MM.1S (cell line): ENCODE data around the gene PCDHA12.
"Not testable (repeated sequence)": the region's sequence is repeated elsewhere in the genome, so short reads cannot be mapped to it uniquely, and the experiment has no call there.

Experiments
- DNase-seq: peaks from one replicate; pipeline ENCODE4 v3.0.0-alpha.2; 2015
- H2AFZ ChIP-seq: fragments of 300-600 bp; sonication (generic); 2 replicates; pipeline ENCODE4 v1.6.0; 2016; ENCODE audit warnings: antibody characterized with exemption, low read length
- H3F3A ChIP-seq: fragments of 300-600 bp; sonication (generic); 2 replicates; pipeline ENCODE4 v1.6.1; 2016; ENCODE audit warnings: mild to moderate bottlenecking, antibody characterized with exemption, low read length, moderate library complexity, mixed read lengths; ENCODE audit not compliant: insufficient read depth
- H3K27ac ChIP-seq: fragments of 300-600 bp; sonication (generic); 2 replicates; pipeline ENCODE4 v1.5.1; 2016; ENCODE audit warnings: mild to moderate bottlenecking, low read length
- H3K27me3 ChIP-seq: fragments of 300-600 bp; sonication (generic); replicated peaks from 2 replicates; pipeline ENCODE4 v1.6.0; 2016; ENCODE audit warnings: low read length; ENCODE audit not compliant: insufficient read depth
- H3K36me3 ChIP-seq: fragments of 300-600 bp; sonication (generic); replicated peaks from 2 replicates; pipeline ENCODE4 v1.6.1; 2016; ENCODE audit warnings: mild to moderate bottlenecking, low read length, mixed read lengths; ENCODE audit not compliant: insufficient read depth
- H3K4me1 ChIP-seq: fragments of 300-600 bp; sonication (generic); 2 replicates; pipeline ENCODE4 v1.6.1; 2016; ENCODE audit warnings: low read length, mixed read lengths
- H3K4me2 ChIP-seq: fragments of 300-600 bp; sonication (generic); 2 replicates; pipeline ENCODE4 v1.6.0; 2016; ENCODE audit warnings: low read depth, low read length
- H3K4me3 ChIP-seq: fragments of 300-600 bp; sonication (generic); 2 replicates; pipeline ENCODE4 v1.5.1; 2016; ENCODE audit warnings: low read length, mixed read lengths
- H3K79me2 ChIP-seq: fragments of 300-600 bp; sonication (generic); 2 replicates; pipeline ENCODE4 v1.6.1; 2016; ENCODE audit warnings: mixed run types, low read length, mixed read lengths
- H3K9ac ChIP-seq: fragments of 300-600 bp; sonication (generic); 2 replicates; pipeline ENCODE4 v1.6.1; 2016; ENCODE audit warnings: low read length, mixed read lengths
- H3K9me2 ChIP-seq: fragments of 300-600 bp; sonication (generic); replicated peaks from 2 replicates; pipeline ENCODE4 v1.6.1; 2016; ENCODE audit warnings: mild to moderate bottlenecking, low read length, mixed read lengths; ENCODE audit not compliant: insufficient read depth
- H3K9me3 ChIP-seq: fragments of 300-600 bp; sonication (generic); replicated peaks from 2 replicates; pipeline ENCODE4 v1.6.1; 2016; ENCODE audit warnings: mild to moderate bottlenecking, low read length, mixed read lengths; ENCODE audit not compliant: insufficient read depth
- H4K20me1 ChIP-seq: fragments of 300-600 bp; sonication (generic); 2 replicates; pipeline ENCODE4 v1.6.1; 2016; ENCODE audit warnings: mild to moderate bottlenecking, low read length, moderate library complexity, mixed read lengths; ENCODE audit not compliant: insufficient read depth
- EZH2 ChIP-seq: fragments of 300-600 bp; sonication (generic); optimal IDR thresholded peaks from 2 replicates; pipeline ENCODE3; 2017; ENCODE audit warnings: low read depth, mild to moderate bottlenecking, antibody characterized with exemption, low read length, mixed read lengths
- EZH2phosphoT487 ChIP-seq: fragments of 300-600 bp; sonication (generic); IDR thresholded peaks from 2 replicates; pipeline ENCODE4 v1.6.1; 2018; ENCODE audit warnings: antibody characterized with exemption, low read length
- TF ChIP-seq, protein P1 (sequence below): fragments of 300-600 bp; sonication (generic); IDR thresholded peaks from 2 replicates; pipeline ENCODE4 v1.5.1; 2016; ENCODE audit warnings: antibody characterized with exemption, low read length, mixed read lengths

PCDHA12 gene

GRCh38 chr5:140875085-140876065 lies at the start of gene PCDHA12:
TSS of gene PCDHA12 (plus strand) at chr5:140875308. CDS start at chr5:140875473, 165 bp downstream.
- H3K4me2 ChIP-seq = no peak within 1 kb of the TSS

GRCh38 chr5:140827704-140828361 lies 47.3 kb upstream of the PCDHA12 start, which contains the start of gene PCDHA6:
TSS of gene PCDHA6 (plus strand) at chr5:140827960. CDS start at chr5:140828092, 132 bp downstream.
- Histone ChIP-seq H3K4me3 (no peak within 1 kb of the TSS), H4K20me1 (no peaks in the 10 kb centered on the region), H3K9ac (no peak within 1 kb of the TSS), H3K9me2 (no peaks in the 10 kb centered on the region), H3K36me3 (no peaks in the 10 kb centered on the region), H3F3A (no peaks in the 10 kb centered on the region), H3K4me1 (no peaks in the 10 kb centered on the region), H3K27me3 (no peaks in the 10 kb centered on the region), H3K4me2 (no peak within 1 kb of the TSS), H3K9me3 (no peaks in the 10 kb centered on the region), H3K27ac (no peak within 1 kb of the TSS), H3K79me2 (no peaks in the 10 kb centered on the region), H2AFZ (no peak within 1 kb of the TSS)
- DNase-seq = no peak
- TF ChIP-seq EZH2 (no peak), EZH2phosphoT487 (no peak)
- TF ChIP-seq, protein P1, sequence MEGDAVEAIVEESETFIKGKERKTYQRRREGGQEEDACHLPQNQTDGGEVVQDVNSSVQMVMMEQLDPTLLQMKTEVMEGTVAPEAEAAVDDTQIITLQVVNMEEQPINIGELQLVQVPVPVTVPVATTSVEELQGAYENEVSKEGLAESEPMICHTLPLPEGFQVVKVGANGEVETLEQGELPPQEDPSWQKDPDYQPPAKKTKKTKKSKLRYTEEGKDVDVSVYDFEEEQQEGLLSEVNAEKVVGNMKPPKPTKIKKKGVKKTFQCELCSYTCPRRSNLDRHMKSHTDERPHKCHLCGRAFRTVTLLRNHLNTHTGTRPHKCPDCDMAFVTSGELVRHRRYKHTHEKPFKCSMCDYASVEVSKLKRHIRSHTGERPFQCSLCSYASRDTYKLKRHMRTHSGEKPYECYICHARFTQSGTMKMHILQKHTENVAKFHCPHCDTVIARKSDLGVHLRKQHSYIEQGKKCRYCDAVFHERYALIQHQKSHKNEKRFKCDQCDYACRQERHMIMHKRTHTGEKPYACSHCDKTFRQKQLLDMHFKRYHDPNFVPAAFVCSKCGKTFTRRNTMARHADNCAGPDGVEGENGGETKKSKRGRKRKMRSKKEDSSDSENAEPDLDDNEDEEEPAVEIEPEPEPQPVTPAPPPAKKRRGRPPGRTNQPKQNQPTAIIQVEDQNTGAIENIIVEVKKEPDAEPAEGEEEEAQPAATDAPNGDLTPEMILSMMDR = no peak

More at GRCh38 chr5:140875085-140876065, at the start of gene PCDHA12:
- no peak within 1 kb of the TSS for H3K27ac ChIP-seq
- no peaks in the 10 kb centered on the region for H3F3A ChIP-seq
- H3K9me2 ChIP-seq = no peaks in the 10 kb centered on the region
- DNase-seq = no peak
- H2AFZ ChIP-seq = no peak within 1 kb of the TSS
- H3K79me2 ChIP-seq = no peaks in the 10 kb centered on the region
- TF ChIP-seq EZH2 = no peak
- TF ChIP-seq, protein P1 = no peak
- TF ChIP-seq EZH2phosphoT487 = no peak
- H3K9ac ChIP-seq = no peak within 1 kb of the TSS
- H3K9me3 ChIP-seq = no peaks in the 10 kb centered on the region
- no peaks in the 10 kb centered on the region for H3K4me1 ChIP-seq
- H3K4me3 ChIP-seq = no peak within 1 kb of the TSS
- no peaks in the 10 kb centered on the region for H4K20me1 ChIP-seq
- no peaks in the 10 kb centered on the region for H3K36me3 ChIP-seq
- H3K27me3 ChIP-seq = no peaks in the 10 kb centered on the region

DNA sequence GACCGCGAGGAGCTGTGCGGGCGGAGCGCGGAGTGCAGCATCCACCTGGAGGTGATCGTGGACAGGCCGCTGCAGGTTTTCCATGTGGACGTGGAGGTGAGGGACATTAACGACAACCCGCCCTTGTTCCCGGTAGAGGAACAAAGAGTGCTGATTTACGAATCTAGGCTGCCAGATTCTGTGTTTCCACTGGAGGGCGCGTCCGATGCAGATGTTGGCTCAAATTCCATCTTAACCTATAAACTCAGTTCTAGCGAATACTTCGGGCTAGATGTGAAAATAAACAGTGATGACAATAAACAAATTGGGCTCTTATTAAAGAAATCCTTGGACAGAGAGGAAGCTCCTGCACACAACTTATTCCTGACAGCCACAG lies 46.8 kb upstream of the PCDHA12 start:
- Histone ChIP-seq H3K9me2 (no peaks in the 10 kb centered on the region), H3K4me2 (no peak overlapping the region), H3K4me3 (no peak overlapping the region), H3F3A (no peaks in the 10 kb centered on the region), H3K79me2 (no peaks in the 10 kb centered on the region), H3K4me1 (no peaks in the 10 kb centered on the region), H4K20me1 (no peaks in the 10 kb centered on the region), H3K9me3 (no peaks in the 10 kb centered on the region), H3K27me3 (no peaks in the 10 kb centered on the region), H3K9ac (no peak overlapping the region), H2AFZ (no peak overlapping the region), H3K36me3 (no peaks in the 10 kb centered on the region), H3K27ac (no peak overlapping the region)
- TF ChIP-seq EZH2phosphoT487 = no peak
- no peak for TF ChIP-seq EZH2
- TF ChIP-seq, protein P1 = no peak
- no peak for DNase-seq

DNA sequence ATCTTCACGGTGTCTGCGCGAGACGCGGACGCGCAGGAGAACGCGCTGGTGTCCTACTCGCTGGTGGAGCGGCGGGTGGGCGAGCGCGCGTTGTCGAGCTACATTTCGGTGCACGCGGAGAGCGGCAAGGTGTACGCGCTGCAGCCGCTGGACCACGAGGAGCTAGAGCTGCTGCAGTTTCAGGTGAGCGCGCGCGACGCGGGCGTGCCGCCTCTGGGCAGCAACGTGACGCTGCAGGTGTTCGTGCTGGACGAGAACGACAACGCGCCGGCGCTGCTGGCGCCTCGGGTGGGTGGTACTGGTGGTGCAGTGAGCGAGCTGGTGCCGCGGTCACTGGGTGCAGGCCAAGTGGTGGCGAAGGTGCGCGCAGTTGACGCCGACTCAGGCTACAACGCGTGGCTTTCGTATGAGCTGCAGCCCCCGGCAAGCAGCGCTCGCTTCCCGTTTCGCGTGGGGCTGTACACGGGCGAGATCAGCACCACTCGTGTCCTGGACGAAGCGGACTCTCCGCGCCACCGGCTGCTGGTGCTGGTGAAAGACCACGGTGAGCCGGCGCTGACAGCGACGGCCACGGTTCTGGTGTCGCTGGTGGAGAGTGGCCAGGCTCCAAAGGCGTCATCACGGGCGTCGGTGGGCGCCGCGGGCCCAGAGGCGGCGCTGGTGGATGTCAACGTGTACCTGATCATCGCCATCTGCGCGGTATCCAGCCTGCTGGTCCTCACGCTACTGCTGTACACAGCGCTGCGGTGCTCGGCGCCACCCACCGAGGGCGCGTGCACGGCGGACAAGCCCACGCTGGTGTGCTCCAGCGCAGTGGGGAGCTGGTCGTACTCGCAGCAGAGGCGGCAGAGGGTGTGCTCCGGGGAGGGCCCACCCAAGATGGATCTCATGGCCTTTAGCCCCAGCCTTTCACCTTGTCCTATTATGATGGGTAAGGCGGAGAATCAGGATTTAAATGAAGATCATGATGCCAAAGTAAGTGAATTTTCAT lies 45.3 kb upstream of the PCDHA12 start:
- H3K79me2 ChIP-seq, H3K4me1 ChIP-seq, H3K27me3 ChIP-seq, H3K4me3 ChIP-seq, H3K4me2 ChIP-seq, H4K20me1 ChIP-seq, H3K36me3 ChIP-seq, H3F3A ChIP-seq, H3K27ac ChIP-seq, H2AFZ ChIP-seq, H3K9me3 ChIP-seq, H3K9me2 ChIP-seq, H3K9ac ChIP-seq, DNase-seq: not testable (repeated sequence)
